HEK293 (cell line): ENCODE results near the gene HHAT.

Experiments used
- EGR2 ChIP-seq: fragments of 450-650 bp; formaldehyde crosslinking; IDR thresholded peaks from 2 replicates; pipeline ENCODE4 v1.5.1; 2016; ENCODE audit warnings: low read depth, missing biosample characterization, missing genetic modification characterization
- GLIS1 ChIP-seq: fragments of 450-650 bp; formaldehyde crosslinking; IDR thresholded peaks from 2 replicates; pipeline ENCODE4 v1.5.1; 2016; ENCODE audit warnings: missing biosample characterization, missing genetic modification characterization
- GLIS2 ChIP-seq: fragments of 450-650 bp; formaldehyde crosslinking; IDR thresholded peaks from 2 replicates; pipeline ENCODE4 v1.5.1; 2016; ENCODE audit warnings: missing biosample characterization, missing genetic modification characterization
- KLF10 ChIP-seq: fragments of 450-650 bp; IDR thresholded peaks from 2 replicates; pipeline ENCODE4 v1.5.1; 2018; ENCODE audit warnings: missing biosample characterization, mild to moderate bottlenecking, missing genetic modification characterization
- KLF7 ChIP-seq: fragments of 450-650 bp; formaldehyde crosslinking; IDR thresholded peaks from 2 replicates; pipeline ENCODE4 v1.5.1; 2016; ENCODE audit warnings: missing biosample characterization, missing genetic modification characterization, borderline replicate concordance
- SETDB1 ChIP-seq: IDR thresholded peaks from one replicate; pipeline ENCODE4 v1.6.1; 2017; ENCODE audit warnings: mild to moderate bottlenecking, low read length, moderate library complexity, mixed read lengths; ENCODE audit not compliant: insufficient read length
- TRIM28 ChIP-seq: IDR thresholded peaks from 2 replicates; pipeline ENCODE4 v1.6.1; 2011; ENCODE audit warnings: low read length, control low read depth, borderline replicate concordance
- WT1 ChIP-seq: fragments of 450-650 bp; formaldehyde crosslinking; IDR thresholded peaks from 2 replicates; pipeline ENCODE4 v1.5.1; 2016; ENCODE audit warnings: missing biosample characterization, missing genetic modification characterization
- YY2 ChIP-seq: fragments of 450-650 bp; formaldehyde crosslinking; IDR thresholded peaks from 2 replicates; pipeline ENCODE4 v1.5.1; 2016; ENCODE audit warnings: missing biosample characterization, missing genetic modification characterization
- ZBTB48 ChIP-seq: fragments of 450-650 bp; formaldehyde crosslinking; IDR thresholded peaks from 2 replicates; pipeline ENCODE4 v1.5.1; 2016; ENCODE audit warnings: missing biosample characterization, missing genetic modification characterization
- ZNF121 ChIP-seq: fragments of 450-650 bp; formaldehyde crosslinking; IDR thresholded peaks from 2 replicates; pipeline ENCODE4 v1.5.1; 2016; ENCODE audit warnings: missing biosample characterization, missing genetic modification characterization
- ZNF184 ChIP-seq: fragments of 450-650 bp; IDR thresholded peaks from 2 replicates; pipeline ENCODE4 v1.5.1; 2018; ENCODE audit warnings: missing biosample characterization, mild to moderate bottlenecking, missing genetic modification characterization
- ZNF214 ChIP-seq: fragments of 450-650 bp; formaldehyde crosslinking; IDR thresholded peaks from 2 replicates; pipeline ENCODE4 v1.5.1; 2017; ENCODE audit warnings: missing biosample characterization, mild to moderate bottlenecking, missing genetic modification characterization, borderline replicate concordance
- ZNF24 ChIP-seq: fragments of 450-650 bp; formaldehyde crosslinking; IDR thresholded peaks from 2 replicates; pipeline ENCODE4 v1.5.1; 2016; ENCODE audit warnings: missing biosample characterization, missing genetic modification characterization
- ZNF335 ChIP-seq: fragments of 450-650 bp; formaldehyde crosslinking; conservative IDR thresholded peaks from 2 replicates; pipeline ENCODE4 v1.5.1; 2016; ENCODE audit warnings: missing biosample characterization, missing genetic modification characterization
- ZNF341 ChIP-seq: fragments of 450-650 bp; formaldehyde crosslinking; IDR thresholded peaks from 2 replicates; pipeline ENCODE4; 2016; ENCODE audit warnings: low read depth, missing biosample characterization, missing genetic modification characterization
- ZNF391 ChIP-seq: fragments of 450-650 bp; formaldehyde crosslinking; IDR thresholded peaks from 2 replicates; pipeline ENCODE4 v1.5.1; 2016; ENCODE audit warnings: low read depth, missing biosample characterization, missing genetic modification characterization, borderline replicate concordance
- ZNF423 ChIP-seq: fragments of 450-650 bp; formaldehyde crosslinking; IDR thresholded peaks from 2 replicates; pipeline ENCODE4 v1.5.1; 2016; ENCODE audit warnings: missing biosample characterization, missing genetic modification characterization
- ZNF549 ChIP-seq: fragments of 450-650 bp; IDR thresholded peaks from 2 replicates; pipeline ENCODE4 v1.5.1; 2018; ENCODE audit warnings: missing biosample characterization, missing genetic modification characterization, mild to moderate bottlenecking, inconsistent platforms, moderate library complexity
- ZNF664 ChIP-seq: fragments of 450-650 bp; formaldehyde crosslinking; IDR thresholded peaks from 2 replicates; pipeline ENCODE4 v1.5.1; 2016; ENCODE audit warnings: missing biosample characterization, missing genetic modification characterization
- ZNF776 ChIP-seq: fragments of 450-650 bp; formaldehyde crosslinking; IDR thresholded peaks from 2 replicates; pipeline ENCODE4 v1.5.0; 2017; ENCODE audit warnings: missing biosample characterization, missing genetic modification characterization, borderline replicate concordance
- ZNF777 ChIP-seq: fragments of 450-650 bp; formaldehyde crosslinking; IDR thresholded peaks from 2 replicates; pipeline ENCODE4 v1.5.1; 2017; ENCODE audit warnings: missing biosample characterization, missing genetic modification characterization, borderline replicate concordance
- ZNF791 ChIP-seq: fragments of 450-650 bp; formaldehyde crosslinking; IDR thresholded peaks from 2 replicates; pipeline ENCODE4 v1.5.1; 2016; ENCODE audit warnings: missing biosample characterization, missing genetic modification characterization
- ZNF792 ChIP-seq: fragments of 450-650 bp; formaldehyde crosslinking; IDR thresholded peaks from 2 replicates; pipeline ENCODE4 v1.5.1; 2016; ENCODE audit warnings: missing biosample characterization, missing genetic modification characterization
- ZNF830 ChIP-seq: fragments of 450-650 bp; IDR thresholded peaks from 2 replicates; pipeline ENCODE4 v1.5.0; 2018; ENCODE audit warnings: missing biosample characterization, missing genetic modification characterization, low read depth, mild to moderate bottlenecking, moderate library complexity
- TF ChIP-seq, protein P1 (sequence below): sonication (generic); formaldehyde crosslinking; IDR thresholded peaks from 2 replicates; pipeline ENCODE4 v1.8.1; 2022; ENCODE audit warnings: mild to moderate bottlenecking, moderate library complexity, missing genetic modification reagents
- TF ChIP-seq, protein P2 (sequence below): fragments of 450-650 bp; formaldehyde crosslinking; IDR thresholded peaks from 2 replicates; pipeline ENCODE4 v1.5.1; 2016; ENCODE audit warnings: missing biosample characterization, missing genetic modification characterization
- TF ChIP-seq, protein P3 (sequence below): fragments of 450-650 bp; formaldehyde crosslinking; IDR thresholded peaks from 2 replicates; pipeline ENCODE4 v1.5.1; 2016; ENCODE audit warnings: missing biosample characterization, missing genetic modification characterization
- TF ChIP-seq, protein P4 (sequence below): IDR thresholded peaks from 2 replicates; pipeline ENCODE4 v1.6.1; 2011; ENCODE audit warnings: mild to moderate bottlenecking, low read depth, low read length, borderline replicate concordance
- TF ChIP-seq, protein P5 (sequence below): fragments of 450-650 bp; formaldehyde crosslinking; IDR thresholded peaks from 2 replicates; pipeline ENCODE4 v1.5.0; 2017; ENCODE audit warnings: missing biosample characterization, missing genetic modification characterization, borderline replicate concordance

The HHAT gene

DNA sequence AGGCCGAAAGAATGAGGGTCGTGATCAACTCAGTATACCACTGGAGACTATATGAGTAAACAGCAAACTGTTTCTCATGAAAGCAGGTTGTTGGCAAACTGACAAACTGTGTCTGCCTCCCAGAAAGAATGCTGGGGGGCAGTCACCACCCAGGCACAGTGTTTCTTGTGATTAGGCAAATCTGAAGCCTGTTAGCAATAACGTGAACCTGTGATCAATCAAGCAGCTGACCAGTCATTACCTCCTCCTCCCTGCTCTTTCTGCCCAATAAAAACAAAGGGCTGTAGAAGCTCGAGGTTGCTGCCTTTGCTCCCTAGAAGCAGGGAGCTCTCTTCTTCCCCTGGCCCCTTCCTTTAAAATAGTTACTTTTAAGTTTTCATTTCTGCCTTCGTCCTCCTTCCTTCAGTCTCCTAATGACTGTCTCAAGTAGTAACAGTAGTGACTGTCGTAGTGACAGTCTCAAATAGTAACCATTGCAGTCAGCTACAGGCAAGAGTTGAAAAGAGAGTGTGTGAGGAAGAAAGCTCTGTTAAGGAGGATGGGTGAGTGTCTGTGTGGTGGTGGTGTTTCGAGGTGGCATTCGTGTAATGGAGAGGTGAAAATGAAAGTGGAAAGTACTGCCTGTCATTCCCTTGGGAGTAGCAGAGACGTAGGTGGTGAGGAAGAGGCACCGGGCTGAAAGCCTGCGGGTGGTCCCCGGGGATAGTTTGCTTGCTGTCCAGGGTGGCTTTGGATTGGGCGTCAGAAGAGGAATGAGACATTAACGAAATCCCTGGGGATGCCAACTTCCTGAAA lies 14.5 kb downstream of the HHAT start (continued):
- TF ChIP-seq, protein P1, sequence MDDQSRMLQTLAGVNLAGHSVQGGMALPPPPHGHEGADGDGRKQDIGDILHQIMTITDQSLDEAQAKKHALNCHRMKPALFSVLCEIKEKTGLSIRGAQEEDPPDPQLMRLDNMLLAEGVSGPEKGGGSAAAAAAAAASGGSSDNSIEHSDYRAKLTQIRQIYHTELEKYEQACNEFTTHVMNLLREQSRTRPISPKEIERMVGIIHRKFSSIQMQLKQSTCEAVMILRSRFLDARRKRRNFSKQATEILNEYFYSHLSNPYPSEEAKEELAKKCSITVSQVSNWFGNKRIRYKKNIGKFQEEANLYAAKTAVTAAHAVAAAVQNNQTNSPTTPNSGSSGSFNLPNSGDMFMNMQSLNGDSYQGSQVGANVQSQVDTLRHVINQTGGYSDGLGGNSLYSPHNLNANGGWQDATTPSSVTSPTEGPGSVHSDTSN (CRISPR knock-in tag): no peak
- no peak for TF ChIP-seq YY2 (tag by site-specific recombination)
- TF ChIP-seq, protein P2, sequence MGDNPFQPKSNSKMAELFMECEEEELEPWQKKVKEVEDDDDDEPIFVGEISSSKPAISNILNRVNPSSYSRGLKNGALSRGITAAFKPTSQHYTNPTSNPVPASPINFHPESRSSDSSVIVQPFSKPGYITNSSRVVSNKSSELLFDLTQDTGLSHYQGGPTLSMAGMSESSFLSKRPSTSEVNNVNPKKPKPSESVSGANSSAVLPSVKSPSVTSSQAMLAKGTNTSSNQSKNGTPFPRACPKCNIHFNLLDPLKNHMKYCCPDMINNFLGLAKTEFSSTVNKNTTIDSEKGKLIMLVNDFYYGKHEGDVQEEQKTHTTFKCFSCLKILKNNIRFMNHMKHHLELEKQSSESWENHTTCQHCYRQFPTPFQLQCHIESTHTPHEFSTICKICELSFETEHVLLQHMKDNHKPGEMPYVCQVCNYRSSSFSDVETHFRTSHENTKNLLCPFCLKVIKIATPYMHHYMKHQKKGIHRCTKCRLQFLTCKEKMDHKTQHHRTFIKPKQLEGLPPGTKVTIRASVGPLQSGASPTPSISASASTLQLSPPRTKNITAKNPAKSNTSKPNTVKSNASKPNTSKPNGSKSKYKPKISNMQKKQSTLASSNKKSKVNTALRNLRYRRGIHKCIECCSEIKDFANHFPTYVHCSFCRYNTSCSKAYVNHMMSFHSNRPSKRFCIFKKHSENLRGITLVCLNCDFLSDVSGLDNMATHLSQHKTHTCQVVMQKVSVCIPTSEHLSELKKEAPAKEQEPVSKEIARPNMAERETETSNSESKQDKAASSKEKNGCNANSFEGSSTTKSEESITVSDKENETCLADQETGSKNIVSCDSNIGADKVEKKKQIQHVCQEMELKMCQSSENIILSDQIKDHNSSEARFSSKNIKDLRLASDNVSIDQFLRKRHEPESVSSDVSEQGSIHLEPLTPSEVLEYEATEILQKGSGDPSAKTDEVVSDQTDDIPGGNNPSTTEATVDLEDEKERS (tag by site-specific recombination): no peak
- TF ChIP-seq ZNF830: no peak
- no peak for TF ChIP-seq TRIM28
- no peak for TF ChIP-seq ZNF549 (tag by site-specific recombination)
- TF ChIP-seq, protein P3, sequence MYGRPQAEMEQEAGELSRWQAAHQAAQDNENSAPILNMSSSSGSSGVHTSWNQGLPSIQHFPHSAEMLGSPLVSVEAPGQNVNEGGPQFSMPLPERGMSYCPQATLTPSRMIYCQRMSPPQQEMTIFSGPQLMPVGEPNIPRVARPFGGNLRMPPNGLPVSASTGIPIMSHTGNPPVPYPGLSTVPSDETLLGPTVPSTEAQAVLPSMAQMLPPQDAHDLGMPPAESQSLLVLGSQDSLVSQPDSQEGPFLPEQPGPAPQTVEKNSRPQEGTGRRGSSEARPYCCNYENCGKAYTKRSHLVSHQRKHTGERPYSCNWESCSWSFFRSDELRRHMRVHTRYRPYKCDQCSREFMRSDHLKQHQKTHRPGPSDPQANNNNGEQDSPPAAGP (tag by site-specific recombination): no peak
- TF ChIP-seq ZNF792 (tag by site-specific recombination): no peak
- TF ChIP-seq ZNF423: peak; percentile 95
- TF ChIP-seq ZNF776: no peak
- TF ChIP-seq ZNF791 (tag by site-specific recombination): no peak
- TF ChIP-seq, protein P4, sequence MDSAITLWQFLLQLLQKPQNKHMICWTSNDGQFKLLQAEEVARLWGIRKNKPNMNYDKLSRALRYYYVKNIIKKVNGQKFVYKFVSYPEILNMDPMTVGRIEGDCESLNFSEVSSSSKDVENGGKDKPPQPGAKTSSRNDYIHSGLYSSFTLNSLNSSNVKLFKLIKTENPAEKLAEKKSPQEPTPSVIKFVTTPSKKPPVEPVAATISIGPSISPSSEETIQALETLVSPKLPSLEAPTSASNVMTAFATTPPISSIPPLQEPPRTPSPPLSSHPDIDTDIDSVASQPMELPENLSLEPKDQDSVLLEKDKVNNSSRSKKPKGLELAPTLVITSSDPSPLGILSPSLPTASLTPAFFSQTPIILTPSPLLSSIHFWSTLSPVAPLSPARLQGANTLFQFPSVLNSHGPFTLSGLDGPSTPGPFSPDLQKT: no peak
- TF ChIP-seq WT1: no peak
- TF ChIP-seq, protein P5, sequence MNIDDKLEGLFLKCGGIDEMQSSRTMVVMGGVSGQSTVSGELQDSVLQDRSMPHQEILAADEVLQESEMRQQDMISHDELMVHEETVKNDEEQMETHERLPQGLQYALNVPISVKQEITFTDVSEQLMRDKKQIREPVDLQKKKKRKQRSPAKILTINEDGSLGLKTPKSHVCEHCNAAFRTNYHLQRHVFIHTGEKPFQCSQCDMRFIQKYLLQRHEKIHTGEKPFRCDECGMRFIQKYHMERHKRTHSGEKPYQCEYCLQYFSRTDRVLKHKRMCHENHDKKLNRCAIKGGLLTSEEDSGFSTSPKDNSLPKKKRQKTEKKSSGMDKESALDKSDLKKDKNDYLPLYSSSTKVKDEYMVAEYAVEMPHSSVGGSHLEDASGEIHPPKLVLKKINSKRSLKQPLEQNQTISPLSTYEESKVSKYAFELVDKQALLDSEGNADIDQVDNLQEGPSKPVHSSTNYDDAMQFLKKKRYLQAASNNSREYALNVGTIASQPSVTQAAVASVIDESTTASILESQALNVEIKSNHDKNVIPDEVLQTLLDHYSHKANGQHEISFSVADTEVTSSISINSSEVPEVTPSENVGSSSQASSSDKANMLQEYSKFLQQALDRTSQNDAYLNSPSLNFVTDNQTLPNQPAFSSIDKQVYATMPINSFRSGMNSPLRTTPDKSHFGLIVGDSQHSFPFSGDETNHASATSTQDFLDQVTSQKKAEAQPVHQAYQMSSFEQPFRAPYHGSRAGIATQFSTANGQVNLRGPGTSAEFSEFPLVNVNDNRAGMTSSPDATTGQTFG: no peak
- TF ChIP-seq ZBTB48: peak; percentile 89; the same call in 1 of the 2 replicates
- TF ChIP-seq KLF10 (tag by site-specific recombination): no peak
- no peak for TF ChIP-seq ZNF777 (tag by site-specific recombination)
- peak; percentile 77 for TF ChIP-seq EGR2 (tag by site-specific recombination)
- no peak for TF ChIP-seq ZNF184 (tag by site-specific recombination)
- TF ChIP-seq SETDB1: no peak
- peak; percentile 50 for TF ChIP-seq ZNF335 (tag by site-specific recombination)
- TF ChIP-seq GLIS1: peak; percentile 91
- 0 out of 2 replicates have a peak, but pooled peaks have one; percentile 17 for TF ChIP-seq GLIS2 (tag by site-specific recombination)
- no peak for TF ChIP-seq ZNF24
- peak; percentile 27; the same call in 1 of the 2 replicates for TF ChIP-seq ZNF341 (tag by site-specific recombination)
- TF ChIP-seq ZNF214 (tag by site-specific recombination): no peak
- TF ChIP-seq ZNF664 (tag by site-specific recombination): no peak
- no peak for TF ChIP-seq ZNF391 (tag by site-specific recombination)
- no peak for TF ChIP-seq KLF7 (tag by site-specific recombination)
- TF ChIP-seq ZNF121 (tag by site-specific recombination): no peak
